ENCODE measurements around the gene POLD1.
"Not testable (repeated sequence)": the region's sequence is repeated elsewhere in the genome, so short reads cannot be mapped to it uniquely, and the experiment has no call there.

Gene POLD1

DNA sequence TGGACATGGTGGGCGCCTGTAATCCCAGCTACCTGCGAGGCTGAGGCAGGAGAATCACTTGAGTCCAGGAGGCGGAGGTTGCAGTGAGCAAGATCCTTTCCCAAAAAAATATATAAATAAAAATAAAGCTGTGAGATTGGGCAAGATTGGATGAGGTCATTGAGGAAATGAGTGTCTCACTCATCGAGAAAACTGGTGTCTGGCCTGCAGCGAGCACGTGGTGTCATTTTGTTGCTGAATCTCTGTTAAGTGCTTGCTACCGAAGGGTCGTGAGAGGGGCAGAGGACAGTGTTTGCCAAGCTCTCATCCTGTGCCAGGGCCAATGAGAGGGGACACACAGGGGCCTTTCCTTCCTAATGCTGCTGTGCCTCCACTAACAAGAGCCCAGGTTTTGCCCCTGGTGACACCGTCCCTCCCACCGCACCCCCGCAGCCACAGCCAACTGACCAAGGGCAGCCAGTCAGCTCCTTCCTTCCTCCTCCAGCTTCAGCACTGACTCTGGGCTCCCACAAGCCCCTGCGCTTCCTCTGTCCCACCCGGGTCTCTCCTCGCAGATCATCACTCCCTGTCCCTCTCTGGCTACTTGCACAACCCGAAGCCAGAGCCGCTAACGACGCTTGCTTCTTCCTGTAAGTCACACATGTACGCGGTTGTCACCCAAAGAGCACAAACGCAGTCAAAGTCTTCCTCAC is 3.2 kb downstream of the POLD1 start:
- DNase-seq (ENCODE audit: insufficient read length, low spot score) (no peak), FAIRE-seq (no peak)
- TF ChIP-seq, protein P1, sequence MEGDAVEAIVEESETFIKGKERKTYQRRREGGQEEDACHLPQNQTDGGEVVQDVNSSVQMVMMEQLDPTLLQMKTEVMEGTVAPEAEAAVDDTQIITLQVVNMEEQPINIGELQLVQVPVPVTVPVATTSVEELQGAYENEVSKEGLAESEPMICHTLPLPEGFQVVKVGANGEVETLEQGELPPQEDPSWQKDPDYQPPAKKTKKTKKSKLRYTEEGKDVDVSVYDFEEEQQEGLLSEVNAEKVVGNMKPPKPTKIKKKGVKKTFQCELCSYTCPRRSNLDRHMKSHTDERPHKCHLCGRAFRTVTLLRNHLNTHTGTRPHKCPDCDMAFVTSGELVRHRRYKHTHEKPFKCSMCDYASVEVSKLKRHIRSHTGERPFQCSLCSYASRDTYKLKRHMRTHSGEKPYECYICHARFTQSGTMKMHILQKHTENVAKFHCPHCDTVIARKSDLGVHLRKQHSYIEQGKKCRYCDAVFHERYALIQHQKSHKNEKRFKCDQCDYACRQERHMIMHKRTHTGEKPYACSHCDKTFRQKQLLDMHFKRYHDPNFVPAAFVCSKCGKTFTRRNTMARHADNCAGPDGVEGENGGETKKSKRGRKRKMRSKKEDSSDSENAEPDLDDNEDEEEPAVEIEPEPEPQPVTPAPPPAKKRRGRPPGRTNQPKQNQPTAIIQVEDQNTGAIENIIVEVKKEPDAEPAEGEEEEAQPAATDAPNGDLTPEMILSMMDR (IDR thresholded peaks at IDR 0.05; ENCODE audit: insufficient read depth, missing control alignments) = no peak

DNA sequence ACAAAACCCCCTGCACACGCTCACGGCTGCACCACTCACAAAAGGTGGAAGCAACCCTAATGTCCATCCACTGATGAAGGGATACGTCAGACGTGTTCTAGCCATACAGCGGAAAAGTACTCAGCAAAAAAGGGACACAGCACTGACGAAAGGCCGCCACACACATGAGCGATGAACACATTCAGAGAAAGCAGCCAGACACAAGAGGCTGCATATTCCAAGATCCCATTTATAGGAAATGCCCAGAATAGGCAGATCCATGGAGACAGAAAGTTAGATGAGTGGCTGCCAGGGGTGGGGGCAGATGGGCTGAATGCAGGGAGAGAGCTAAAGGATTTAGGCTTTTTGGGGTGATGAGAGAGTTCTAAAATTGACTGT is 3.7 kb downstream of the POLD1 start:
- FAIRE-seq (no peak), DNase-seq (ENCODE audit: insufficient read length, low spot score) (no peak)

DNA sequence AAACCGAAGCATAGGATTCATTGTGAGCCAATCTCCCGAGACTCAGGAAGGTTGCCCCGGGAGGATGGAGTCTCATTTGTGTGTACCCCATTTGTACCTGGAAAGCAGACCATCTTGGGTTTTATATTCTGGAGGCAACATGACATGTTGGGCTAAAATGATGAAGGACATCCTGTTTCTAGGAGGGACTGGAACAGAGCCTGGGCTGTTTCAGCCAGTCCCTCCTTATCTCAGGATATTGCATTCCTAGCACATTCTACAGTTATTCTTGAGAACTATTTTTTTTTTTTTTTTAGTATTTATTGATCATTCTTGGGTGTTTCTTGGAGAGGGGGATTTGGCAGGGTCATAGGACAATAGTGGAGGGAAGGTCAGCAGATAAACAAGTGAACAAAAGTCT is 6.1 kb downstream of the POLD1 start:
- not testable (repeated sequence) for DNase-seq (ENCODE audit: insufficient read length, low spot score); FAIRE-seq

More for the DNA sequence above, 3.7 kb downstream of the POLD1 start:
- TF ChIP-seq, protein P1 (IDR thresholded peaks at IDR 0.05; ENCODE audit: insufficient read depth, missing control alignments) = no peak

DNA sequence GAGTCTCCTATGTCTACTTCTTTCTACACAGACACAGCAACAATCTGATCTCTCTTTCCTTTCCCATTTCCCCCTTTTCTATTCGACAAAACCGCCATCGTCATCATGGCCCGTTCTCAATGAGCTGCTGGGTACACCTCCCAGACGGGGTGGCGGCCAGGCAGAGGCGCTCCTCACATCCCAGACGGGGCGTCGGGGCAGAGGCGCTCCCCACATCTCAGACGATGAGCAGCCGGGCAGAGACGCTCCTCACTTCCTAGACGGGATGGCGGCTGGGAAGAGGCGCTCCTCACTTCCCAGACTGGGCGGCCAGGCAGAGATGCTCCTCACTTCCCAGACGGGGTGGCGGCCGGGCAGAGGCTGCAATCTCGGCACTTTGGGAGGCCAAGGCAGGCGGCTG is 6.8 kb downstream of the POLD1 start:
- not testable (repeated sequence) for FAIRE-seq; DNase-seq (ENCODE audit: insufficient read length, low spot score)

DNA sequence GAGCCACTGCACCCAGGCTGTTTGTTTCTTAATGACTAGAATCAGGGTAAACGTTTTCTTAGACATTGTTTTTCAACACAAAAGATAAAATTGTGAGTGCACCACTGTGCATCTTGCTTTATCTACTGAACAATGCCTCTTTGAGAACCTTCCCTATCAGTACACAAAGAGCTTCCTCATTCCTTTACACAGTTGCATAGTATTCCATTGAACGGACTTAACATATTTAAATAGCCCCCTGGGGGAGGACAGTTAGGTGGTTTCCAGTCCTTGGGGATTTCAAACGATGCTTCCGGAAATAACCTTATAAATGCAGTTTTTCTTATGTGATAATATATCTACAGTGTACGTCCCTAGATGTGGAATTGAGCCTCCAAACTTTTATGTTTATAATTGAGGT is 8.6 kb downstream of the POLD1 start:
- TF ChIP-seq, protein P1 (IDR thresholded peaks at IDR 0.05; ENCODE audit: insufficient read depth, missing control alignments) = no peak
- no peak for DNase-seq (ENCODE audit: insufficient read length, low spot score)
- FAIRE-seq = no peak

DNA sequence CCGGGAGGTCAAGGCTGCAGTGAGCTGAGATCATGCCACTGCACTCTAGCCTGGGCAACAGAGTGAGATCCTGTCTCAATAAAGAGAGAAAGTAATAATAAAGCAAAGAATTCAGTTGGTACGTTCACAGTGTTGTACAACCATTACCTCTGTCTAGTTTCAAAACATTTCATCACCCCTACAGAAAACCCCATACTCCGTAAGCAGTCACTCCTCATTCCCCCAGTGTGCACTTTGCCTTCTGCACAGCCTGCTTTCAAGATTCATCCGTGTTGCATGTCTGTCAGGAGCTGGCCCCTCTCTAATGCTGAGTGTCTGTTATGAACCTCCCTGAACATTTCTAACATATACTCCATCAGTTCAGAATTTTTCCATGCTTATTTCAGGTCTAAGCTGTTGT is 9.4 kb downstream of the POLD1 start:
- no peak for FAIRE-seq
- TF ChIP-seq, protein P1 (IDR thresholded peaks at IDR 0.05; ENCODE audit: insufficient read depth, missing control alignments) = no peak
- DNase-seq (ENCODE audit: insufficient read length, low spot score) = no peak

DNA sequence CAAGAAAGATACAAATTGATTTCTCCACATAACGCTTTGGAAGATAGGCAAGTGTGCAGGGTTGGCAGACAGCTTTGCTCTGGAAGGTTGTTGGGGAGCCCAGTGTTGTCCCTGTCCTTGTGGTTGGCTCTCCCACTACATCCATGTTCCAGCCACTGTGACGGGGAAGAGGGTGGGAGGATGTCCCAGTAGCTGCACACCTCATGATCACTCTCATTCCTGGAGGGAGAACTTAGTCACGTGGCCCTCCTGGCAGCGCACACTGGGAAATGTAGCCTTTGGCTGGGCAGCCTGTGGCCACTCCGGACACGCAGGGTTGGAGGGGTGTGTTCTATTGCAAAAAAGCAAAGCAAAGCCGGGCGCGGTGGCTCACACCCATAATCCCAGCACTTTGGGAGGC is 9.9 kb downstream of the POLD1 start:
- no peak for FAIRE-seq
- TF ChIP-seq, protein P1 (IDR thresholded peaks at IDR 0.05; ENCODE audit: insufficient read depth, missing control alignments) = no peak
- DNase-seq (ENCODE audit: insufficient read length, low spot score) = no peak

DNA sequence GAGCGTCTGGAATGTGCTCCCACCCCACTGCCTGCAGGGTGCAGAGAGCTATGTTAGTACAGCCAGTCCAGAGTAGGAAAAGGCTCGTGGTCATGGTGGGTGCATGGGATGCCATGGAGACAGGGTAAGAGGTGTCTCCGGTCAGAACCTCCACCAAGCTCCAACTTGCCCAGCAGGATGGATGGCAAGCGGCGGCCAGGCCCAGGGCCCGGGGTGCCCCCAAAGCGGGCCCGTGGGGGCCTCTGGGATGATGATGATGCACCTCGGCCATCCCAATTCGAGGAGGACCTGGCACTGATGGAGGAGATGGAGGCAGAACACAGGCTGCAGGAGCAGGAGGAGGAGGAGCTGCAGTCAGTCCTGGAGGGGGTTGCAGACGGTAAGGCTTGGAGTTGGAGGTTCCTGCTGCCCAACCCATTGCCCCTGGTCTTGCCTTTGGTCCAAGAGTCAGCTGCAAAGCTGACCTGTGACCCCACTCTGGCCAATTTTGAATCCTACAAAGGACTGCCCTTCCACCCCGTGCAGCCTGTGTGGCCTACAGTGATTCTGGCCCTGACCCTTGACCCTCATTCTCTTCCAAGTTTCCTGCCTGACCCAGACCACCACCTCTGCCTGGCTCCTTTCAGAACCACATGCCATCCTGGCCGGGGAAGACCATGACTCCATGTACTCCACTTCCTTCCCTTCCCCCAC is 14.7 kb downstream of the POLD1 start:
- DNase-seq (ENCODE audit: insufficient read length, low spot score) (no peak), FAIRE-seq (no peak)
- TF ChIP-seq, protein P1 (IDR thresholded peaks at IDR 0.05; ENCODE audit: insufficient read depth, missing control alignments) = no peak

All from D721Med (cell line).